Epithelial cell of proximal tubule (primary cell): ENCODE measurements around the gene SNX12. TPM values are rescaled to one million over a fixed set of nuclear protein-coding genes. Genes with fewer than 3 reads are reported as not detected.

Source experiments
- DNase-seq: peaks from one replicate; pipeline ENCODE4 v3.0.0-alpha.2; 2011; ENCODE audit warnings: low read depth
- H3K4me3 ChIP-seq: 2 replicates; pipeline ENCODE4 v1.5.1; 2011; ENCODE audit warnings: low read depth, mild to moderate bottlenecking, low read length
- CTCF ChIP-seq: conservative IDR thresholded peaks from 2 replicates; pipeline ENCODE4 v1.5.1; 2012; ENCODE audit warnings: low read depth, mild to moderate bottlenecking, low read length
- total RNA-seq: library from RNA; depleted of rRNA; stranded (reverse); fragments of >200 nt; gene quantifications from 2 replicates; pipeline ENCODE4 v1.2.3, GENCODE V29; 2015

Gene SNX12
- total RNA-seq, 1 donor from 2014 or later: 50.9 TPM

GRCh38 chrX:71017396-71017939, 50.7 kb downstream of the SNX12 start:
- no peak overlapping the region for H3K4me3 ChIP-seq
- DNase-seq: no peak

More at GRCh38 chrX:71017396-71017939, 50.7 kb downstream of the SNX12 start:
- no peak for TF ChIP-seq CTCF

Other genes with a start within 250 kb of the SNX12 start
- gene TEX11, start 159.6 kb downstream of the SNX12 start, total RNA-seq: not detected in 2 replicates
- 0.07 TPM in 1 of 2 replicates, not detected in the other for gene SLC7A3, start 137.2 kb downstream of the SNX12 start, total RNA-seq
- 2.7 and 4.7 TPM in 2 replicates for gene FOXO4, start 27.5 kb upstream of the SNX12 start, total RNA-seq
- not detected in 2 replicates for gene CXorf65, start 38.4 kb upstream of the SNX12 start, total RNA-seq
- not detected in 2 replicates for gene IL2RG, start 43.2 kb upstream of the SNX12 start, total RNA-seq
- gene MED12, start 50.3 kb upstream of the SNX12 start, total RNA-seq: 13.4 and 14.9 TPM in 2 replicates
- gene NLGN3, start 76.5 kb upstream of the SNX12 start, total RNA-seq: not detected in 2 replicates
- gene GJB1, start 154.9 kb upstream of the SNX12 start, total RNA-seq: 0.07 and 0.40 TPM in 2 replicates
- 13.8 and 14.6 TPM in 2 replicates for gene ZMYM3, start 185.8 kb upstream of the SNX12 start, total RNA-seq
- gene NONO, start 215.3 kb upstream of the SNX12 start, total RNA-seq: 424 and 435 TPM in 2 replicates
- gene ITGB1BP2, start 233.4 kb upstream of the SNX12 start, total RNA-seq: 0.29 and 0.52 TPM in 2 replicates